Smooth muscle cell (in vitro differentiated cells): ENCODE data around the gene CYP27C1. TPM values are rescaled to one million over a fixed set of nuclear protein-coding genes. Genes with fewer than 3 reads are reported as not detected.

Experiments used
- DNase-seq: peaks from one replicate; lab custom pipeline; 2025; ENCODE audit not compliant: unreplicated experiment; lab: John Stamatoyannopoulos, UW
- H2AFZ ChIP-seq: fragments of 200-600 bp; sonication (generic); 2 replicates; pipeline ENCODE4 v1.6.0; 2016; ENCODE audit warnings: antibody characterized with exemption, low read depth, mild to moderate bottlenecking
- H3F3A ChIP-seq: fragments of 200-600 bp; sonication (generic); 2 replicates; pipeline ENCODE4 v1.6.0; 2017; ENCODE audit warnings: antibody characterized with exemption, low read depth
- H3K27ac ChIP-seq: fragments of 200-600 bp; sonication (generic); 2 replicates; pipeline ENCODE4 v1.5.1; 2016; ENCODE audit warnings: low read depth, mild to moderate bottlenecking
- H3K27me3 ChIP-seq: fragments of 200-600 bp; sonication (generic); 2 replicates; pipeline ENCODE4 v1.6.1; 2016; ENCODE audit warnings: low read depth, mild to moderate bottlenecking
- H3K36me3 ChIP-seq: fragments of 200-600 bp; sonication (generic); 2 replicates; pipeline ENCODE4 v1.5.1; 2016; ENCODE audit warnings: low read depth
- H3K4me1 ChIP-seq: fragments of 200-600 bp; sonication (generic); 2 replicates; pipeline ENCODE4 v1.5.1; 2016; ENCODE audit warnings: low read depth
- H3K4me2 ChIP-seq: fragments of 200-600 bp; sonication (generic); 2 replicates; pipeline ENCODE4 v1.6.0; 2016; ENCODE audit warnings: mild to moderate bottlenecking
- H3K4me3 ChIP-seq: fragments of 200-600 bp; sonication (generic); 2 replicates; pipeline ENCODE4 v1.5.1; 2016; ENCODE audit warnings: mild to moderate bottlenecking
- H3K79me2 ChIP-seq: fragments of 200-600 bp; sonication (generic); 2 replicates; pipeline ENCODE4 v1.6.0; 2016; ENCODE audit warnings: low read depth, mild to moderate bottlenecking
- H3K9ac ChIP-seq: fragments of 200-600 bp; sonication (generic); 2 replicates; pipeline ENCODE4 v1.6.0; 2016; ENCODE audit warnings: low read depth
- H3K9me3 ChIP-seq: fragments of 200-600 bp; sonication (generic); replicated peaks from 2 replicates; pipeline ENCODE4 v1.5.1; 2016; ENCODE audit warnings: low read depth
- H4K20me1 ChIP-seq: fragments of 200-600 bp; sonication (generic); 2 replicates; pipeline ENCODE4 v1.6.0; 2016; ENCODE audit warnings: low read depth
- CTCF ChIP-seq: fragments of 200-600 bp; sonication (generic); IDR thresholded peaks from 2 replicates; pipeline ENCODE4 v1.5.1; 2017; ENCODE audit warnings: borderline replicate concordance, mild to moderate bottlenecking, antibody characterized with exemption; ENCODE audit not compliant: insufficient read depth, poor library complexity, severe bottlenecking
- WGBS: methylation state at CpG from one replicate; pipeline ENCODE4 v1.1.7; 2016; ENCODE audit warnings: low lambda C conversion rate; 5-methylcytosine and 5-hydroxymethylcytosine counted together
- polyA plus RNA-seq: library from polyadenylated mRNA; unstranded; fragments of >200 nt; fragmentation: Nextera tagmentation; extraction: Ambion mirVana; gene quantifications from 2 replicates; pipeline ENCODE4 v1.2.1, GENCODE V29; 2016
- total RNA-seq: library from RNA; depleted of rRNA; stranded (reverse); fragments of >200 nt; gene quantifications from 2 replicates; pipeline ENCODE4 v1.2.3, GENCODE V29; 2014

CYP27C1 gene
- total and polyA plus RNA-seq, 2 experiments from 2014 or later: 2.0 to 5.0 TPM

GRCh38 chr2:127256866-127257265, 36.8 kb upstream of the CYP27C1 start:
- Histone ChIP-seq H3K4me1 (no peaks in the 10 kb centered on the region), H3K4me3 (no peak overlapping the region), H3K27me3 (no peaks in the 10 kb centered on the region), H3K79me2 (no peaks in the 10 kb centered on the region), H3K4me2 (no peak overlapping the region), H3K9ac (no peak overlapping the region), H3K36me3 (no peaks in the 10 kb centered on the region), H4K20me1 (no peaks in the 10 kb centered on the region), H3K27ac (no peak overlapping the region), H2AFZ (no peak overlapping the region), H3K9me3 (no peaks in the 10 kb centered on the region), H3F3A (no peaks in the 10 kb centered on the region)
- WGBS: 78% methylated on average over 8 of the region's 8 CpGs
- DNase-seq: no peak
- no peak for TF ChIP-seq CTCF

- DNase-seq: no peak
- Histone ChIP-seq H3K27ac (no peak overlapping the region), H3K4me2 (no peak overlapping the region), H3K79me2 (no peaks in the 10 kb centered on the region), H3K4me3 (no peak overlapping the region), H3K9ac (no peak overlapping the region), H3K27me3 (no peaks in the 10 kb centered on the region), H2AFZ (no peak overlapping the region), H3K36me3 (no peaks in the 10 kb centered on the region), H3K9me3 (no peaks in the 10 kb centered on the region), H3K4me1 (no peaks in the 10 kb centered on the region), H3F3A (no peaks in the 10 kb centered on the region), H4K20me1 (no peaks in the 10 kb centered on the region)
- WGBS: 92% methylated on average over 3 of the region's 3 CpGs
- no peak for TF ChIP-seq CTCF
Measured at GRCh38 chr2:127256381-127256780, 36.3 kb upstream of the CYP27C1 start.

GRCh38 chr2:127255721-127256120, 35.6 kb upstream of the CYP27C1 start:
- WGBS: 94% methylated on average over 6 of the region's 6 CpGs
- no peaks in the 10 kb centered on the region for H3K79me2 ChIP-seq
- no peak for DNase-seq

More at GRCh38 chr2:127255721-127256120, 35.6 kb upstream of the CYP27C1 start:
- Histone ChIP-seq H4K20me1 (no peaks in the 10 kb centered on the region), H3K4me3 (no peak overlapping the region), H2AFZ (no peak overlapping the region), H3K9ac (no peak overlapping the region), H3K27ac (no peak overlapping the region), H3K27me3 (no peaks in the 10 kb centered on the region), H3K4me2 (no peak overlapping the region), H3K36me3 (no peaks in the 10 kb centered on the region), H3F3A (no peaks in the 10 kb centered on the region), H3K4me1 (no peaks in the 10 kb centered on the region), H3K9me3 (no peaks in the 10 kb centered on the region)
- TF ChIP-seq CTCF: no peak
